Fibroblast of villous mesenchyme (primary cell): Measurements from ENCODE around the gene KITLG. TPM values are rescaled to one million over a fixed set of nuclear protein-coding genes. Genes with fewer than 3 reads are reported as not detected.

ENCODE experiments used
- DNase-seq: peaks from one replicate; pipeline ENCODE4 v3.0.0-alpha.2; 2010; ENCODE audit warnings: low read depth
- H3K4me3 ChIP-seq: 2 replicates; pipeline ENCODE4 v1.5.1; 2011; ENCODE audit warnings: low read depth, mild to moderate bottlenecking, low read length
- CTCF ChIP-seq: IDR thresholded peaks from 2 replicates; pipeline ENCODE4 v1.5.1; 2012; ENCODE audit warnings: low read depth, mild to moderate bottlenecking, low read length; ENCODE audit not compliant: insufficient read depth
- small RNA-seq: library from RNA; depleted of rRNA; stranded (forward); fragments of <200 nt; gene quantifications from one replicate; pipeline ENCODE3, GENCODE V24; 2012
- total RNA-seq: library from RNA; depleted of rRNA; stranded (reverse); fragments of >200 nt; gene quantifications from 2 replicates; pipeline ENCODE4 v1.2.3, GENCODE V29; 2012

Gene KITLG
- total RNA-seq, 1 donor, result 13.8 TPM

- DNase-seq, result no peak
- TF ChIP-seq CTCF, result no peak
- no peak overlapping the region for H3K4me3 ChIP-seq
Observed at GRCh38 chr12:88445705-88446394, 134.4 kb downstream of the KITLG start.

GRCh38 chr12:88444481-88444880 lies 135.8 kb downstream of the KITLG start:
- no peak for DNase-seq
- no peak for TF ChIP-seq CTCF
- H3K4me3 ChIP-seq, result no peak overlapping the region

Small RNA genes lying within 50 kb of the gene (small RNA-seq; reads per million reads assigned to genes)
- gene RNU1-117P, result 0.66 reads per million
